HepG2 (cell line): ENCODE data around the gene CEP131.

Experiments used
- CAMTA2 ChIP-seq: sonication (generic); formaldehyde crosslinking; IDR thresholded peaks from 2 replicates; pipeline ENCODE4 v1.4.0; 2020; ENCODE audit warnings: mild to moderate bottlenecking, missing genetic modification reagents, borderline replicate concordance
- ESRRA ChIP-seq: sonication (generic); formaldehyde crosslinking; IDR thresholded peaks from 2 replicates; pipeline ENCODE4 v1.5.1; 2020; ENCODE audit warnings: mild to moderate bottlenecking, low read depth, missing genetic modification reagents
- HDAC6 ChIP-seq: fragments of 200-600 bp; sonication (generic); IDR thresholded peaks from 2 replicates; pipeline ENCODE4 v1.7.0; 2017; ENCODE audit warnings: mild to moderate bottlenecking, antibody characterized with exemption, low read length, low read depth
- JUNB ChIP-seq: sonication (generic); formaldehyde crosslinking; IDR thresholded peaks from 2 replicates; pipeline ENCODE4 v1.8.0; 2022; ENCODE audit warnings: missing genetic modification reagents, mild to moderate bottlenecking, borderline replicate concordance
- RBFOX2 ChIP-seq: fragments of 200-400 bp; formaldehyde crosslinking; IDR thresholded peaks from 2 replicates; pipeline ENCODE4 v1.6.1; 2017; ENCODE audit warnings: low read depth, mild to moderate bottlenecking, low read length
- ZBTB1 ChIP-seq: sonication (generic); formaldehyde crosslinking; IDR thresholded peaks from 2 replicates; pipeline ENCODE4 v1.4.0; 2020; ENCODE audit warnings: missing genetic modification reagents, borderline replicate concordance
- ZNF296 ChIP-seq: sonication (generic); formaldehyde crosslinking; conservative IDR thresholded peaks from 2 replicates; pipeline ENCODE4 v1.5.0; 2020; ENCODE audit warnings: mild to moderate bottlenecking, missing genetic modification reagents
- ZNF720 ChIP-seq: sonication (generic); formaldehyde crosslinking; IDR thresholded peaks from 2 replicates; pipeline ENCODE4 v1.4.0; 2020; ENCODE audit warnings: missing genetic modification reagents
- ZNF776 ChIP-seq: sonication (generic); formaldehyde crosslinking; IDR thresholded peaks from 2 replicates; pipeline ENCODE4 v1.4.0; 2020; ENCODE audit warnings: mild to moderate bottlenecking, missing genetic modification reagents
- TF ChIP-seq, protein P1 (sequence below): sonication (generic); formaldehyde crosslinking; IDR thresholded peaks from 2 replicates; pipeline ENCODE4 v1.5.1; 2020; ENCODE audit warnings: mild to moderate bottlenecking, missing genetic modification reagents, borderline replicate concordance
- TF ChIP-seq, protein P2 (sequence below): sonication (generic); formaldehyde crosslinking; IDR thresholded peaks from 2 replicates; pipeline ENCODE4 v1.8.0; 2023; ENCODE audit warnings: mild to moderate bottlenecking, missing genetic modification reagents
- TF ChIP-seq, protein P3 (sequence below): sonication (generic); formaldehyde crosslinking; conservative IDR thresholded peaks from 2 replicates; pipeline ENCODE4 v1.5.0; 2020; ENCODE audit warnings: missing genetic modification reagents

DNA sequence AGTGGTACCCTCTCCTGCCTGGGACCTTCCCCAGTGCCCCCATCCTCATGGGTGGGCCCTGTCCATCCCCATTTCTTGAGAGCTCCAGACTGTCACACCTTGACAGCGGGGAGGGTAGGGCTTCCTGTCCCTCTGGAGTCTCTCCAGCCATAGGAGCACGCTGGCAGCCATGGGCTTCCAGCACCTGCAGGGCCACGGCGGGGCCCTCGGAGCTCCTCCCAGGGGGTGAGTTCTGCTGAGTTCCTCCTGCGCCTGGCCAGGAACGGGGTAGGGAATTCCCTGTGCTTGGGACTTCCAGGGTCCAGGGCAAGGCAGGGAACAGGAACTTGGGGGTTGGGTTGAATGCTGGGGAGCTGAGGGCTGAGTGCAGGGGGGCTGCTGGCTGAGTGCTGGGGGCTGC lies 33.7 kb downstream of the CEP131 start:
- TF ChIP-seq, protein P1, sequence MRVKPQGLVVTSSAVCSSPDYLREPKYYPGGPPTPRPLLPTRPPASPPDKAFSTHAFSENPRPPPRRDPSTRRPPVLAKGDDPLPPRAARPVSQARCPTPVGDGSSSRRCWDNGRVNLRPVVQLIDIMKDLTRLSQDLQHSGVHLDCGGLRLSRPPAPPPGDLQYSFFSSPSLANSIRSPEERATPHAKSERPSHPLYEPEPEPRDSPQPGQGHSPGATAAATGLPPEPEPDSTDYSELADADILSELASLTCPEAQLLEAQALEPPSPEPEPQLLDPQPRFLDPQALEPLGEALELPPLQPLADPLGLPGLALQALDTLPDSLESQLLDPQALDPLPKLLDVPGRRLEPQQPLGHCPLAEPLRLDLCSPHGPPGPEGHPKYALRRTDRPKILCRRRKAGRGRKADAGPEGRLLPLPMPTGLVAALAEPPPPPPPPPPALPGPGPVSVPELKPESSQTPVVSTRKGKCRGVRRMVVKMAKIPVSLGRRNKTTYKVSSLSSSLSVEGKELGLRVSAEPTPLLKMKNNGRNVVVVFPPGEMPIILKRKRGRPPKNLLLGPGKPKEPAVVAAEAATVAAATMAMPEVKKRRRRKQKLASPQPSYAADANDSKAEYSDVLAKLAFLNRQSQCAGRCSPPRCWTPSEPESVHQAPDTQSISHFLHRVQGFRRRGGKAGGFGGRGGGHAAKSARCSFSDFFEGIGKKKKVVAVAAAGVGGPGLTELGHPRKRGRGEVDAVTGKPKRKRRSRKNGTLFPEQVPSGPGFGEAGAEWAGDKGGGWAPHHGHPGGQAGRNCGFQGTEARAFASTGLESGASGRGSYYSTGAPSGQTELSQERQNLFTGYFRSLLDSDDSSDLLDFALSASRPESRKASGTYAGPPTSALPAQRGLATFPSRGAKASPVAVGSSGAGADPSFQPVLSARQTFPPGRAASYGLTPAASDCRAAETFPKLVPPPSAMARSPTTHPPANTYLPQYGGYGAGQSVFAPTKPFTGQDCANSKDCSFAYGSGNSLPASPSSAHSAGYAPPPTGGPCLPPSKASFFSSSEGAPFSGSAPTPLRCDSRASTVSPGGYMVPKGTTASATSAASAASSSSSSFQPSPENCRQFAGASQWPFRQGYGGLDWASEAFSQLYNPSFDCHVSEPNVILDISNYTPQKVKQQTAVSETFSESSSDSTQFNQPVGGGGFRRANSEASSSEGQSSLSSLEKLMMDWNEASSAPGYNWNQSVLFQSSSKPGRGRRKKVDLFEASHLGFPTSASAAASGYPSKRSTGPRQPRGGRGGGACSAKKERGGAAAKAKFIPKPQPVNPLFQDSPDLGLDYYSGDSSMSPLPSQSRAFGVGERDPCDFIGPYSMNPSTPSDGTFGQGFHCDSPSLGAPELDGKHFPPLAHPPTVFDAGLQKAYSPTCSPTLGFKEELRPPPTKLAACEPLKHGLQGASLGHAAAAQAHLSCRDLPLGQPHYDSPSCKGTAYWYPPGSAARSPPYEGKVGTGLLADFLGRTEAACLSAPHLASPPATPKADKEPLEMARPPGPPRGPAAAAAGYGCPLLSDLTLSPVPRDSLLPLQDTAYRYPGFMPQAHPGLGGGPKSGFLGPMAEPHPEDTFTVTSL (CRISPR knock-in tag) = no peak
- TF ChIP-seq JUNB (no peak), ZBTB1 (CRISPR knock-in tag) (no peak), RBFOX2 (no peak), CAMTA2 (CRISPR knock-in tag) (no peak), ZNF296 (CRISPR knock-in tag) (no peak), HDAC6 (no peak), ZNF776 (CRISPR knock-in tag) (no peak), ZNF720 (no peak), ESRRA (no peak)
- TF ChIP-seq, protein P2, sequence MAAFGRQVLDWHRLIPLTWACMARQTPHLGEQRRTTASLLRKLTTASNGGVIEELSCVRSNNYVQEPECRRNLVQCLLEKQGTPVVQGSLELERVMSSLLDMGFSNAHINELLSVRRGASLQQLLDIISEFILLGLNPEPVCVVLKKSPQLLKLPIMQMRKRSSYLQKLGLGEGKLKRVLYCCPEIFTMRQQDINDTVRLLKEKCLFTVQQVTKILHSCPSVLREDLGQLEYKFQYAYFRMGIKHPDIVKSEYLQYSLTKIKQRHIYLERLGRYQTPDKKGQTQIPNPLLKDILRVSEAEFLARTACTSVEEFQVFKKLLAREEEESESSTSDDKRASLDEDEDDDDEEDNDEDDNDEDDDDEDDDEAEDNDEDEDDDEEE (CRISPR knock-in tag) = no peak
- TF ChIP-seq, protein P3, sequence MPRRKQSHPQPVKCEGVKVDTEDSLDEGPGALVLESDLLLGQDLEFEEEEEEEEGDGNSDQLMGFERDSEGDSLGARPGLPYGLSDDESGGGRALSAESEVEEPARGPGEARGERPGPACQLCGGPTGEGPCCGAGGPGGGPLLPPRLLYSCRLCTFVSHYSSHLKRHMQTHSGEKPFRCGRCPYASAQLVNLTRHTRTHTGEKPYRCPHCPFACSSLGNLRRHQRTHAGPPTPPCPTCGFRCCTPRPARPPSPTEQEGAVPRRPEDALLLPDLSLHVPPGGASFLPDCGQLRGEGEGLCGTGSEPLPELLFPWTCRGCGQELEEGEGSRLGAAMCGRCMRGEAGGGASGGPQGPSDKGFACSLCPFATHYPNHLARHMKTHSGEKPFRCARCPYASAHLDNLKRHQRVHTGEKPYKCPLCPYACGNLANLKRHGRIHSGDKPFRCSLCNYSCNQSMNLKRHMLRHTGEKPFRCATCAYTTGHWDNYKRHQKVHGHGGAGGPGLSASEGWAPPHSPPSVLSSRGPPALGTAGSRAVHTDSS = no peak
